ENCODE data around the gene RASAL1.

The RASAL1 gene

DNA sequence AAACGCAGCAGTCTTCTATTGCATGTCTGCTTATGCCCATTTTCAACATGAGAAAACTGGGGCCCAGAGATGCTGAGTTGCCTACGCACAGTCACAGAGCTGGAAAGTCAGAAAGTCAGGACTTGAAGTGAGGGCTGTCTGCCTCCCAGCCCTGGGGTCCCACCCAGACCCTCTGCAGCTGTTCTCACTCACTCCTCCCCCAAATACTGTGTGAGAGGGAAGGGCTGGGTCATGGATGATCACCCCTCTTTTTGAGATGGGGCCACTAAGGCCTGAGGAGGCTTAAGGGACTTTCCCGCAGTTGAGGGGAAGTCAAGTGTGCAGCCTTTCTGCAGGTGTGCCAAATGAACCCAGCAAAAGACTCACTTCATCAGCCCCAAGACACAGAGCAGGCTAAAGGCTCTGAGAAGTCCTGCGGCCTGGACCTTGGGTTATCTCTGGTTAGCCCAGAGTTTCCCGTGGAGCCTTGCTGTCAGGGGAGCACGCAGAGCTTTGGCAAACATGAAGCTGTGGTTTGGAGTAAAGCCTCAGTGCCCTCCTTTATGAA lies 60.4 kb downstream of the RASAL1 start:
- no peak overlapping the region for H3K27ac ChIP-seq (ENCODE audit: extremely low read depth, low read depth, low read length)
- POLR2A ChIA-PET, result no interaction called here
- no peaks in the 10 kb centered on the region for H3K9me3 ChIP-seq (ENCODE audit: control insufficient read depth, insufficient read depth, low read depth, low read length)
- H3K4me3 ChIP-seq (ENCODE audit: low read depth, low read length), result no peak overlapping the region
- CTCF ChIA-PET, result interaction anchor here (0.6 kb wide), 1 partner anchor 172 kb away, joined by 3 read pairs; no protein-coding TSS in a partner anchor
- H3K4me1 ChIP-seq (ENCODE audit: control insufficient read depth, insufficient read depth, low read length), result 0 out of 2 replicates have a peak, but pooled peaks cover 2% of the 10 kb centered on the region
- TF ChIP-seq ZNF239 (tag by site-specific recombination; IDR thresholded peaks at IDR 0.05) (peak; percentile 96), ZNF571 (tag by site-specific recombination; IDR thresholded peaks at IDR 0.05) (no peak)
- H3K36me3 ChIP-seq (ENCODE audit: control insufficient read depth in 2 of 2, insufficient read depth in 1 of 2, low read length in 2 of 2), result no peaks in the 10 kb centered on the region

DNA sequence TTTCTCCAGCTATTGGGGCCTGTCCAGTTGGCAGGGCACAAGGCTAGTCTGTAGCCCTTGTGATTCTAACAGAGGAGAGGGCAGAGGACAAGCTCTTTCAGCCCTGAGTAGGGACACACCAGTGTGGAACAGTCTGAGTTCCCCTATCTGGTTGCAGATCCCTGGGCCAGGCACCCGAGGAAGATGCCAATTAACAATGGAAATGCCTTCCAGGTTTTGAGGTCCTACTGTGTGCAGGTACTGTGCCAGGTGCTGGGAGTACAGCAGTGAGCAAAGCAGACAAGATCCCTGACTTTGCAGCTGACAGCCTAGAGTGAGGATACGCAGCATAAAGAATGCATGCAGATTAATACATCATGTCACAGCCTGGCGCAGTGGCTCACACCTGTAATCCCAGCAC lies 62.0 kb downstream of the RASAL1 start:
- TF ChIP-seq ZNF610 (tag by site-specific recombination; IDR thresholded peaks at IDR 0.05; ENCODE audit: borderline replicate concordance), result no peak
- Histone ChIP-seq H3K27ac (ENCODE audit: extremely low read depth, low read depth, low read length) (no peak overlapping the region), H3K9me3 (ENCODE audit: control insufficient read depth, insufficient read depth, low read depth, low read length) (no peaks in the 10 kb centered on the region), H3K4me1 (ENCODE audit: control insufficient read depth, insufficient read depth, low read length) (0 out of 2 replicates have a peak, but pooled peaks cover 2% of the 10 kb centered on the region), H3K4me3 (ENCODE audit: low read depth, low read length) (no peak overlapping the region), H3K36me3 (ENCODE audit: control insufficient read depth in 2 of 2, insufficient read depth in 1 of 2, low read length in 2 of 2) (no peaks in the 10 kb centered on the region)
- ChIA-PET POLR2A (no interaction called here), CTCF (interaction anchor here (0.7 to 1.0 kb wide), 2 partner anchors 24 to 25 kb away, joined by 3 to 7 read pairs; no protein-coding TSS in a partner anchor)

DNA sequence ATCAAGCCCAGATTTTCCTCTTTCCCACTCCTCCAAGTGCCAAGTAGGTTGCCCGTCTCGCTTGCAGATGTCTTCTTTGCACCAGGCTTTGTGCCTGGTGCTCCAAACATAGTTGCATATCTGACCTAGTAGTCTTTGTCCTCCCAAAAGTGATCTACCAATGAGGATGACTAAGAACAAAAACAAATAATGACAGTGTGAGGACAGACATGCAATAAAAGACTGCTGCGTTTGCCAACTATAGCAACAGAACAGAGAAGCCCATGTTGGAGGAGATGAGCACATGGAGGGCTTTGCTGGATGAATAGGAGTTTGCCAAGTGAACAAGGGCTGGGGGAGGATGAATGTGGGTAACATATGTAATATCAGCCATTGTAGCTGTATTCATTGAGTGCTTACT lies 63.4 kb downstream of the RASAL1 start:
- POLR2A ChIA-PET, result no interaction called here

More for the DNA sequence above, 63.4 kb downstream of the RASAL1 start:
- Histone ChIP-seq H3K27ac (ENCODE audit: extremely low read depth, low read depth, low read length) (no peak overlapping the region), H3K36me3 (ENCODE audit: control insufficient read depth in 2 of 2, insufficient read depth in 1 of 2, low read length in 2 of 2) (no peaks in the 10 kb centered on the region), H3K4me3 (ENCODE audit: low read depth, low read length) (no peak overlapping the region), H3K9me3 (ENCODE audit: control insufficient read depth, insufficient read depth, low read depth, low read length) (no peaks in the 10 kb centered on the region), H3K4me1 (ENCODE audit: control insufficient read depth, insufficient read depth, low read length) (0 out of 2 replicates have a peak, but pooled peaks cover 2% of the 10 kb centered on the region)
- CTCF ChIA-PET, result interaction anchor here (0.5 to 1.1 kb wide), 3 partner anchors 22 to 396 kb away, joined by 4 to 6 read pairs (median 6); no protein-coding TSS in a partner anchor
- 0 out of 2 replicates have a peak, but pooled peaks have one; percentile 37 for TF ChIP-seq ZEB2 (tag by site-specific recombination; IDR thresholded peaks at IDR 0.05)
- TF ChIP-seq ZNF701 (tag by site-specific recombination; IDR thresholded peaks at IDR 0.05), result no peak
- TF ChIP-seq, protein P1, sequence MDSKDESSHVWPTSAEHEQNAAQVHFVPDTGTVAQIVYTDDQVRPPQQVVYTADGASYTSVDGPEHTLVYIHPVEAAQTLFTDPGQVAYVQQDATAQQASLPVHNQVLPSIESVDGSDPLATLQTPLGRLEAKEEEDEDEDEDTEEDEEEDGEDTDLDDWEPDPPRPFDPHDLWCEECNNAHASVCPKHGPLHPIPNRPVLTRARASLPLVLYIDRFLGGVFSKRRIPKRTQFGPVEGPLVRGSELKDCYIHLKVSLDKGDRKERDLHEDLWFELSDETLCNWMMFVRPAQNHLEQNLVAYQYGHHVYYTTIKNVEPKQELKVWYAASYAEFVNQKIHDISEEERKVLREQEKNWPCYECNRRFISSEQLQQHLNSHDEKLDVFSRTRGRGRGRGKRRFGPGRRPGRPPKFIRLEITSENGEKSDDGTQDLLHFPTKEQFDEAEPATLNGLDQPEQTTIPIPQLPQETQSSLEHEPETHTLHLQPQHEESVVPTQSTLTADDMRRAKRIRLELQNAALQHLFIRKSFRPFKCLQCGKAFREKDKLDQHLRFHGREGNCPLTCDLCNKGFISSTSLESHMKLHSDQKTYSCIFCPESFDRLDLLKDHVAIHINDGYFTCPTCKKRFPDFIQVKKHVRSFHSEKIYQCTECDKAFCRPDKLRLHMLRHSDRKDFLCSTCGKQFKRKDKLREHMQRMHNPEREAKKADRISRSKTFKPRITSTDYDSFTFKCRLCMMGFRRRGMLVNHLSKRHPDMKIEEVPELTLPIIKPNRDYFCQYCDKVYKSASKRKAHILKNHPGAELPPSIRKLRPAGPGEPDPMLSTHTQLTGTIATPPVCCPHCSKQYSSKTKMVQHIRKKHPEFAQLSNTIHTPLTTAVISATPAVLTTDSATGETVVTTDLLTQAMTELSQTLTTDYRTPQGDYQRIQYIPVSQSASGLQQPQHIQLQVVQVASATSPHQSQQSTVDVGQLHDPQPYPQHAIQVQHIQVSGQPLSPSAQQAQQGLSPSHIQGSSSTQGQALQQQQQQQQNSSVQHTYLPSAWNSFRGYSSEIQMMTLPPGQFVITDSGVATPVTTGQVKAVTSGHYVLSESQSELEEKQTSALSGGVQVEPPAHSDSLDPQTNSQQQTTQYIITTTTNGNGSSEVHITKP (tag by site-specific recombination; IDR thresholded peaks at IDR 0.05), result peak; percentile 41; the same call in 1 of the 2 replicates
- no peak for TF ChIP-seq ZNF561 (tag by site-specific recombination; IDR thresholded peaks at IDR 0.05; ENCODE audit: borderline replicate concordance)
- peak; percentile 92 for TF ChIP-seq ZFP3 (tag by site-specific recombination; IDR thresholded peaks at IDR 0.05; ENCODE audit: low read depth)
- no peak for TF ChIP-seq ZNF184 (tag by site-specific recombination; IDR thresholded peaks at IDR 0.05)
- TF ChIP-seq, protein P2, sequence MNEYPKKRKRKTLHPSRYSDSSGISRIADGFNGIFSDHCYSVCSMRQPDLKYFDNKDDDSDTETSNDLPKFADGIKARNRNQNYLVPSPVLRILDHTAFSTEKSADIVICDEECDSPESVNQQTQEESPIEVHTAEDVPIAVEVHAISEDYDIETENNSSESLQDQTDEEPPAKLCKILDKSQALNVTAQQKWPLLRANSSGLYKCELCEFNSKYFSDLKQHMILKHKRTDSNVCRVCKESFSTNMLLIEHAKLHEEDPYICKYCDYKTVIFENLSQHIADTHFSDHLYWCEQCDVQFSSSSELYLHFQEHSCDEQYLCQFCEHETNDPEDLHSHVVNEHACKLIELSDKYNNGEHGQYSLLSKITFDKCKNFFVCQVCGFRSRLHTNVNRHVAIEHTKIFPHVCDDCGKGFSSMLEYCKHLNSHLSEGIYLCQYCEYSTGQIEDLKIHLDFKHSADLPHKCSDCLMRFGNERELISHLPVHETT (tag by site-specific recombination; IDR thresholded peaks at IDR 0.05), result 0 out of 2 replicates have a peak, but pooled peaks have one; percentile 22
